Measurements from ENCODE around the gene OR2V2.

The OR2V2 gene

GRCh38 chr5:181189962-181190710 lies 42.8 kb downstream of the OR2V2 start:
- DNase-seq (ENCODE audit: low read depth), result no peak
- no peak for TF ChIP-seq CTCF (IDR thresholded peaks at IDR 0.05; ENCODE audit: control insufficient read depth, extremely low read depth, insufficient read depth)
- H3K4me3 ChIP-seq (ENCODE audit: low read depth, low read length), result peak overlapping the region; percentile 64

- no peak for TF ChIP-seq CTCF (IDR thresholded peaks at IDR 0.05; ENCODE audit: control insufficient read depth, extremely low read depth, insufficient read depth)
- no peak for DNase-seq (ENCODE audit: low read depth)
- peak overlapping the region; percentile 64 for H3K4me3 ChIP-seq (ENCODE audit: low read depth, low read length)
Observed at GRCh38 chr5:181190711-181191525, 43.5 kb downstream of the OR2V2 start.

- no peak for TF ChIP-seq CTCF (IDR thresholded peaks at IDR 0.05; ENCODE audit: control insufficient read depth, extremely low read depth, insufficient read depth)
- H3K4me3 ChIP-seq (ENCODE audit: low read depth, low read length), result peak overlapping the region; percentile 64
- peak; percentile 84 for DNase-seq (ENCODE audit: low read depth)
Observed at GRCh38 chr5:181191526-181192336, 44.3 kb downstream of the OR2V2 start.

GRCh38 chr5:181192337-181193046 lies 45.1 kb downstream of the OR2V2 start:
- no peak for DNase-seq (ENCODE audit: low read depth)
- TF ChIP-seq CTCF (IDR thresholded peaks at IDR 0.05; ENCODE audit: control insufficient read depth, extremely low read depth, insufficient read depth), result no peak
- H3K4me3 ChIP-seq (ENCODE audit: low read depth, low read length), result peak overlapping the region; percentile 64

GRCh38 chr5:181193656-181194055 lies 46.3 kb downstream of the OR2V2 start:
- no peak overlapping the region for H3K4me3 ChIP-seq (ENCODE audit: low read depth, low read length)
- TF ChIP-seq CTCF (IDR thresholded peaks at IDR 0.05; ENCODE audit: control insufficient read depth, extremely low read depth, insufficient read depth), result no peak
- no peak for DNase-seq (ENCODE audit: low read depth)
